ENCODE data around the gene P2RX1. TPM values are rescaled to one million over a fixed set of nuclear protein-coding genes. Genes with fewer than 3 reads are reported as not detected.

The P2RX1 gene
- total RNA-seq, 2 experiments from 2014 or later, result 0.34 to 1.0 TPM

DNA sequence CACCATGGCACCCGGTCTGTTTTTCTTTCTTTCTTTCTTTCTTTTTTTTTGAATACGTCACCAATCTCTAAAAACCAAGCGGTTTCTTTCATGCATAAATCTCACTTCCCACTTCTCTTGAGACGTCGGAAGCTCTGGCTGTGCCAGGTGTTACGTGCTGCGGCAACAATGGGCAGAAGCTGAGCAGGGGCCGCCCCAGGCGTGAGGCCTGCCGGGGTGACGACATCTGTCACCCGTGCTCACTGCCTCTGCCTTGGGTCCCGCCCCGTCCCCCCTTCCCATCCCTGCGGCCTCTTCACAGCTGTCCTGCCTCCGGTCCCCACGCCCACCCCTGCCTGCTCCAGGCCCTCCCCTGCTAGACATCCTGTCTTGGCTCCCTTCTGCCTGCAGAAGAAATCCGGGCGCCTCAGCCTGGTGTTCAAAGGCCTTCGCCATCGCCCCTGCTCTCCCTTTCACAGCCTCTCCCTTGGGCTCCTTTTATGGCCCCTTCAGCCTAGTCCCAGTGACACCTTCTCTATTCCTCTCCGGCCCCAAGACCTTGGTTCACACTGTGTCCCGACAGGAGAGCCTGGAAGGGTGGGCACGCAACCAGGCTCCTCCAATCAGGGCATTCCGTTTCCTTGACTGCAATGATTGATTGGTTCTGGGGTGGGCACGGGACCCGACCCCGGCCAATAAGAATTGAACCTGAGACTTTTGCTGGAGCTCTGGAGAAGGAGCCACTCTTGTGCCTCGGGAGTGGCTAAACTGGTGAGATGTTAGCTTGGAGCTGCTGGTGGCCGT, 4.8 kb downstream of the P2RX1 start:
- Mint-ChIP-seq H3K27ac (peak overlapping the region; percentile 83), H3K36me3 (ENCODE audit: low read depth) (no peaks in the 10 kb centered on the region), H3K4me3 (peak overlapping the region; percentile 8), H3K4me1 (ENCODE audit: low read depth) (peaks cover 43% of the 10 kb centered on the region), H3K9me3 (no peaks in the 10 kb centered on the region), H3K27me3 (no peaks in the 10 kb centered on the region)
- Histone ChIP-seq H3K27me3 (ENCODE audit: control insufficient read depth in 1 of 2, insufficient read depth in 2 of 2, low read length in 2 of 2) (no peaks in the 10 kb centered on the region), H3K36me3 (ENCODE audit: insufficient read depth, low read length) (no peaks in the 10 kb centered on the region), H3K4me1 (ENCODE audit: insufficient read depth, low read length) (peaks cover 43% of the 10 kb centered on the region), H3K4me3 (ENCODE audit: low read length) (peak overlapping the region; percentile 25), H3K27ac (ENCODE audit: low read depth in 1 of 2, low read length in 2 of 2) (peak overlapping the region; percentile 67 to 82), H3K9me3 (ENCODE audit: control insufficient read depth in 1 of 2, insufficient read depth in 1 of 2, low read length in 2 of 2) (no peaks in the 10 kb centered on the region)
- intact Hi-C loops (cut with DNase I, micrococcal nuclease), result loop anchor here in 1 of 2 experiments (5.0 kb wide), 1 partner anchor 51 kb away; the partner anchor contains the start of gene ATP2A3
- ATAC-seq (ENCODE audit: poor library complexity) (peak; percentile 87), DNase-seq (peak; percentile 25 to 93 (median 61))
- CTCF ChIA-PET, result interaction anchor here (1.0 to 1.2 kb wide), 4 partner anchors 48 to 174 kb away, joined by 3 read pairs; partner anchors contain the start of gene NCBP3
- TF ChIP-seq, protein P1, sequence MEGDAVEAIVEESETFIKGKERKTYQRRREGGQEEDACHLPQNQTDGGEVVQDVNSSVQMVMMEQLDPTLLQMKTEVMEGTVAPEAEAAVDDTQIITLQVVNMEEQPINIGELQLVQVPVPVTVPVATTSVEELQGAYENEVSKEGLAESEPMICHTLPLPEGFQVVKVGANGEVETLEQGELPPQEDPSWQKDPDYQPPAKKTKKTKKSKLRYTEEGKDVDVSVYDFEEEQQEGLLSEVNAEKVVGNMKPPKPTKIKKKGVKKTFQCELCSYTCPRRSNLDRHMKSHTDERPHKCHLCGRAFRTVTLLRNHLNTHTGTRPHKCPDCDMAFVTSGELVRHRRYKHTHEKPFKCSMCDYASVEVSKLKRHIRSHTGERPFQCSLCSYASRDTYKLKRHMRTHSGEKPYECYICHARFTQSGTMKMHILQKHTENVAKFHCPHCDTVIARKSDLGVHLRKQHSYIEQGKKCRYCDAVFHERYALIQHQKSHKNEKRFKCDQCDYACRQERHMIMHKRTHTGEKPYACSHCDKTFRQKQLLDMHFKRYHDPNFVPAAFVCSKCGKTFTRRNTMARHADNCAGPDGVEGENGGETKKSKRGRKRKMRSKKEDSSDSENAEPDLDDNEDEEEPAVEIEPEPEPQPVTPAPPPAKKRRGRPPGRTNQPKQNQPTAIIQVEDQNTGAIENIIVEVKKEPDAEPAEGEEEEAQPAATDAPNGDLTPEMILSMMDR (IDR thresholded peaks at IDR 0.05), result no peak
- POLR2A ChIA-PET, result interaction anchor here (0.7 to 1.3 kb wide), 3 partner anchors 19 to 66 kb away, joined by 3 to 4 read pairs (median 3); partner anchors contain the start of genes CAMKK1 and NCBP3

DNA sequence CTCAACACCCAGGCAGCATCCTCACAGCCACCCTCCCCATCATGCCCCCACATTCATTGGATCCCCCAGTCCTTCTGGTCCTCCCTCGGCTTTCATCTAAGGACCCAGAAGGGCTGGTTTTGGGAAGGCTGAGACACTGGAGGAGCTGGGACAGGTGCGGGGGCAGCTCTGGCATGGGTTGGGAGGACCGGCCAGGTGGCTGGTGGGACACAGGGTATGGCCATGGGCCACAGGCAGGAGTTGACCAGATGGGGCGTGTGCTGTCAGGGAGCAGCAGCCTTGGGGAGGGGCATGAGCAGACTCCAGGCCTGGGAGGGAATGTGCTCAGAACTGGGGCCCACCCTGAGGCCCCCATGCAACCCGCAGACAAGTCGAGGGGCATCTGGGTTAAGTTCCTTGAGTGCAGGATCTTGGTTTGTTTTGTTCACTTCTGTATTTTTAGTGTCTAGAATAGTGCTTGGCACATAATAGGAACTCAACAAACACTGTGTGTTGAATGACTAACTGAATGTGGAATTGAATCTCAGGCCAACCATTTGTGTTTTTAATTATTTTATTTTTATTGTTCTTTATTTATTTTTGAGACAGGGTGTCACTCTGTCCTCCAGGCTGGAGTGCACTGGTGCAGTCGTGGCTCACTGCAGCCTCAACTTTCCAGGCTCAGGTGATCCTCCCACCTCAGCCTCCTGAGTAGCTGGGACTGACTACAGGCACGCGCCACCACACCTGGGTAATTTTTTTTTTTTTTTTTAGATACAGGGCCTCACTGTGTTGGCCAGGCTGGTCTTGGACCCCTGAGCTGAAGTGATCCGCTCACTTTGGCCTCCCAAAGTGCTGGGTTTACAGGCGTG, 5.6 kb downstream of the P2RX1 start:
- Histone ChIP-seq H3K4me3 (ENCODE audit: low read length) (peak overlapping the region; percentile 25), H3K9me3 (ENCODE audit: control insufficient read depth in 1 of 2, insufficient read depth in 1 of 2, low read length in 2 of 2) (no peaks in the 10 kb centered on the region), H3K27ac (ENCODE audit: low read depth in 1 of 2, low read length in 2 of 2) (peak overlapping the region; percentile 67 to 82), H3K36me3 (ENCODE audit: insufficient read depth, low read length) (no peaks in the 10 kb centered on the region), H3K4me1 (ENCODE audit: insufficient read depth, low read length) (peaks cover 35% of the 10 kb centered on the region), H3K27me3 (ENCODE audit: control insufficient read depth in 1 of 2, insufficient read depth in 2 of 2, low read length in 2 of 2) (no peaks in the 10 kb centered on the region)
- ATAC-seq (ENCODE audit: poor library complexity) (no peak), DNase-seq (peak in 1 of 14 experiments; percentile 23)
- Mint-ChIP-seq H3K36me3 (ENCODE audit: low read depth) (no peaks in the 10 kb centered on the region), H3K27me3 (no peaks in the 10 kb centered on the region), H3K4me3 (peak overlapping the region; percentile 8), H3K9me3 (no peaks in the 10 kb centered on the region), H3K4me1 (ENCODE audit: low read depth) (peaks cover 35% of the 10 kb centered on the region), H3K27ac (peak overlapping the region; percentile 83)
- TF ChIP-seq, protein P1 (IDR thresholded peaks at IDR 0.05), result no peak
- CTCF ChIA-PET, result interaction anchor here (1.0 to 1.2 kb wide), 4 partner anchors 47 to 173 kb away, joined by 3 read pairs; partner anchors contain the start of gene NCBP3
- POLR2A ChIA-PET, result interaction anchor here (0.9 to 1.3 kb wide), 2 partner anchors 18 to 65 kb away, joined by 3 to 4 read pairs; partner anchors contain the start of genes CAMKK1 and NCBP3
- intact Hi-C loops (cut with DNase I, micrococcal nuclease), result loop anchor here in 1 of 2 experiments (5.0 kb wide), 1 partner anchor 52 kb away; the partner anchor contains the start of gene ATP2A3

DNA sequence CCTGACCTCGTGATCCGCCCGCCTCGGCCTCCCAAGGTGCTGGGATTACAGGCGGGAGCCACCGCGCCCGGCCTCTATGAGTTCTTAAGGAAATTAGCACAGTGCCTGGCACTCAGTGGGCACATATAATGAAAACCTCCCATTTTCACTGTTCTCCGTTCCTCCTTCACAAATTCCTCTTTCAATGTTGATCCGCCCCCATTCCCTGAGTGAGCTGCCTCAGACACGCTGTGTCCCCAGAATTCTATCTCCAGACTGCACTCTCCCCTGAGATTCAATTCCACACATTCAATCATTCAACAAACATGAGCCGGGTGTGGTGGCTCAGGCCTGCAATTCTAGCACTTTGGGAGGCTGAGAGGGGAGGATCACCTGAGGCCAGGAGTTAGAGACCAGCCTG, 7.0 kb downstream of the P2RX1 start:
- H3K4me3 ChIP-seq (ENCODE audit: low read length), result no peak overlapping the region
- no peaks in the 10 kb centered on the region for H3K27me3 ChIP-seq (ENCODE audit: control insufficient read depth in 1 of 2, insufficient read depth in 2 of 2, low read length in 2 of 2)
- peaks cover 22% of the 10 kb centered on the region for H3K4me1 ChIP-seq (ENCODE audit: insufficient read depth, low read length)
- no peak overlapping the region for H3K27ac ChIP-seq (ENCODE audit: low read depth in 1 of 2, low read length in 2 of 2)
- TF ChIP-seq, protein P1 (IDR thresholded peaks at IDR 0.05), result no peak
- intact Hi-C loops (cut with DNase I, micrococcal nuclease), result no loop called here
- peaks cover 25% of the 10 kb centered on the region for H3K4me1 Mint-ChIP-seq (ENCODE audit: low read depth)
- ATAC-seq (ENCODE audit: poor library complexity) (no peak), DNase-seq (no peak)
- H3K27ac Mint-ChIP-seq, result no peak overlapping the region
- H3K9me3 Mint-ChIP-seq, result no peaks in the 10 kb centered on the region
- H3K27me3 Mint-ChIP-seq, result no peaks in the 10 kb centered on the region
- H3K36me3 ChIP-seq (ENCODE audit: insufficient read depth, low read length), result no peaks in the 10 kb centered on the region
- POLR2A ChIA-PET, result no interaction called here
- no peaks in the 10 kb centered on the region for H3K9me3 ChIP-seq (ENCODE audit: control insufficient read depth in 1 of 2, insufficient read depth in 1 of 2, low read length in 2 of 2)
- CTCF ChIA-PET, result no interaction called here
- H3K4me3 Mint-ChIP-seq, result no peak overlapping the region
- H3K36me3 Mint-ChIP-seq (ENCODE audit: low read depth), result no peaks in the 10 kb centered on the region
